Measurements from ENCODE around the gene IRAK2. TPM values are rescaled to one million over a fixed set of nuclear protein-coding genes. Genes with fewer than 3 reads are reported as not detected.

IRAK2 gene
- total RNA-seq, 2 donors from 2014 or later = 1.0 to 2.6 TPM

GRCh38 chr3:10228248-10228950 lies 63.7 kb downstream of the IRAK2 start:
- no peak for DNase-seq
- Histone ChIP-seq H3K4me3 (no peak overlapping the region), H3K27me3 (no peaks in the 10 kb centered on the region), H3K27ac (no peak overlapping the region), H3K9me3 (no peaks in the 10 kb centered on the region), H3K36me3 (no peaks in the 10 kb centered on the region), H3K9ac (ENCODE audit: low read depth in 2 of 2, low read length in 2 of 2) (no peak overlapping the region), H3K4me1 (no peaks in the 10 kb centered on the region)
- no peak for TF ChIP-seq CTCF (IDR thresholded peaks at IDR 0.05)
- intact Hi-C loops (cut with DNase I) = loop anchor here (10.0 kb wide), 1 partner anchor 114 kb away; the partner anchor contains the start of gene BRK1

- no peaks in the 10 kb centered on the region for H3K4me1 ChIP-seq
- no peaks in the 10 kb centered on the region for H3K27me3 ChIP-seq
- no peaks in the 10 kb centered on the region for H3K36me3 ChIP-seq
- TF ChIP-seq CTCF (IDR thresholded peaks at IDR 0.05) = no peak
- H3K27ac ChIP-seq = no peak overlapping the region
- intact Hi-C loops (cut with DNase I) = loop anchor here (10.0 kb wide), 1 partner anchor 115 kb away; the partner anchor contains the start of gene BRK1
- no peak for DNase-seq
- H3K9ac ChIP-seq (ENCODE audit: low read depth in 2 of 2, low read length in 2 of 2) = no peak overlapping the region
- H3K9me3 ChIP-seq = no peaks in the 10 kb centered on the region
- no peak overlapping the region for H3K4me3 ChIP-seq
These were observed 64.9 kb downstream of the IRAK2 start for GRCh38 chr3:10229576-10229975.

- no peaks in the 10 kb centered on the region for H3K36me3 ChIP-seq
- no peaks in the 10 kb centered on the region for H3K4me1 ChIP-seq
- H3K9ac ChIP-seq (ENCODE audit: low read depth in 2 of 2, low read length in 2 of 2) = no peak overlapping the region
- H3K9me3 ChIP-seq = no peaks in the 10 kb centered on the region
- intact Hi-C loops (cut with DNase I) = no loop called here
- no peak overlapping the region for H3K4me3 ChIP-seq
- no peak for TF ChIP-seq CTCF (IDR thresholded peaks at IDR 0.05)
- no peak overlapping the region for H3K27ac ChIP-seq
- H3K27me3 ChIP-seq = no peaks in the 10 kb centered on the region
- DNase-seq = no peak
These were observed 67.4 kb downstream of the IRAK2 start for GRCh38 chr3:10232137-10232536.

- no peak for DNase-seq
These were observed 69.3 kb downstream of the IRAK2 start for GRCh38 chr3:10233988-10234387.

GRCh38 chr3:10234526-10235230 lies 70.0 kb downstream of the IRAK2 start:
- no peak for TF ChIP-seq CTCF (IDR thresholded peaks at IDR 0.05)
- Histone ChIP-seq H3K27ac (no peak overlapping the region), H3K4me3 (no peak overlapping the region), H3K4me1 (no peaks in the 10 kb centered on the region), H3K9me3 (no peaks in the 10 kb centered on the region), H3K36me3 (no peaks in the 10 kb centered on the region), H3K9ac (ENCODE audit: low read depth in 2 of 2, low read length in 2 of 2) (no peak overlapping the region), H3K27me3 (no peaks in the 10 kb centered on the region)
- intact Hi-C loops (cut with DNase I) = no loop called here
- DNase-seq = no peak

More at GRCh38 chr3:10233988-10234387, 69.3 kb downstream of the IRAK2 start:
- no peaks in the 10 kb centered on the region for H3K36me3 ChIP-seq
- no peak overlapping the region for H3K27ac ChIP-seq
- no peaks in the 10 kb centered on the region for H3K9me3 ChIP-seq
- H3K4me1 ChIP-seq = no peaks in the 10 kb centered on the region
- TF ChIP-seq CTCF (IDR thresholded peaks at IDR 0.05) = no peak
- intact Hi-C loops (cut with DNase I) = no loop called here
- no peak overlapping the region for H3K4me3 ChIP-seq
- H3K9ac ChIP-seq (ENCODE audit: low read depth in 2 of 2, low read length in 2 of 2) = no peak overlapping the region
- H3K27me3 ChIP-seq = no peaks in the 10 kb centered on the region
